HepG2 (cell line): ENCODE results near the gene MFSD6. TPM values are rescaled to one million over a fixed set of nuclear protein-coding genes. Genes with fewer than 3 reads are reported as not detected.

Experiments used
- CC2D1A ChIP-seq: sonication (generic); formaldehyde crosslinking; IDR thresholded peaks from 2 replicates; pipeline ENCODE4 v1.8.1; 2023; ENCODE audit warnings: mild to moderate bottlenecking, missing genetic modification reagents
- ERF ChIP-seq: IDR thresholded peaks from 2 replicates; pipeline ENCODE4 v1.6.1; 2018; ENCODE audit warnings: missing biosample characterization, missing genetic modification reagents
- GMEB2 ChIP-seq: IDR thresholded peaks from 2 replicates; pipeline ENCODE4 v1.6.1; 2016; ENCODE audit warnings: missing biosample characterization, missing genetic modification reagents, low read depth
- HHEX ChIP-seq: IDR thresholded peaks from 2 replicates; pipeline ENCODE4 v1.6.1; 2016; ENCODE audit warnings: control low read depth
- KAT8 ChIP-seq: IDR thresholded peaks from 2 replicates; pipeline ENCODE4 v1.6.1; 2016; ENCODE audit warnings: missing genetic modification reagents, missing compliant biosample characterization
- NAIF1 ChIP-seq: sonication (generic); formaldehyde crosslinking; IDR thresholded peaks from 2 replicates; pipeline ENCODE4 v1.5.0; 2020; ENCODE audit warnings: mild to moderate bottlenecking, missing genetic modification reagents, borderline replicate concordance
- NCOA5 ChIP-seq: sonication (generic); formaldehyde crosslinking; IDR thresholded peaks from 2 replicates; pipeline ENCODE4 v1.4.0; 2020; ENCODE audit warnings: missing genetic modification reagents
- NFIC ChIP-seq: IDR thresholded peaks from 2 replicates; pipeline ENCODE4 v1.6.1; 2012; ENCODE audit warnings: mild to moderate bottlenecking, low read length, inconsistent platforms
- SOX6 ChIP-seq, 2 experiments: fragments of 450-650 bp in 1 of 2; sonication (generic) in 1 of 2; formaldehyde crosslinking in 1 of 2; IDR thresholded peaks; 2 replicates each; pipeline versions ENCODE4 v1.4.0 to v1.6.1; 2017 to 2020; ENCODE audit warnings: antibody characterized with exemption in 1 of 2, mild to moderate bottlenecking in 1 of 2, missing genetic modification reagents in 1 of 2
- ZEB1 ChIP-seq: IDR thresholded peaks from 2 replicates; pipeline ENCODE4 v1.6.1; 2012; ENCODE audit warnings: mild to moderate bottlenecking, low read depth, inconsistent platforms; ENCODE audit not compliant: insufficient replicate concordance
- ZNF207 ChIP-seq: fragments of 450-650 bp; IDR thresholded peaks from 2 replicates; pipeline ENCODE4 v1.6.1; 2016; ENCODE audit warnings: antibody characterized with exemption, borderline replicate concordance
- ZNF274 ChIP-seq: sonication (generic); formaldehyde crosslinking; IDR thresholded peaks from 2 replicates; pipeline ENCODE4 v1.5.1; 2020; ENCODE audit warnings: mild to moderate bottlenecking, missing genetic modification reagents
- ZNF414 ChIP-seq: sonication (generic); formaldehyde crosslinking; IDR thresholded peaks from 2 replicates; pipeline ENCODE4 v1.5.0; 2020; ENCODE audit warnings: missing genetic modification reagents
- ZNF512B ChIP-seq: sonication (generic); formaldehyde crosslinking; IDR thresholded peaks from 2 replicates; pipeline ENCODE4 v1.5.1; 2020; ENCODE audit warnings: missing genetic modification reagents, mild to moderate bottlenecking, borderline replicate concordance
- ZNF816 ChIP-seq: sonication (generic); formaldehyde crosslinking; IDR thresholded peaks from 2 replicates; pipeline ENCODE4 v1.8.0; 2022; ENCODE audit warnings: missing genetic modification reagents, mild to moderate bottlenecking, borderline replicate concordance
- ZSCAN22 ChIP-seq: sonication (generic); formaldehyde crosslinking; IDR thresholded peaks from 2 replicates; pipeline ENCODE4 v1.4.0; 2020; ENCODE audit warnings: mild to moderate bottlenecking, missing genetic modification reagents
- polyA plus RNA-seq, 8 experiments: library from polyadenylated mRNA; depleted of rRNA in 3 of 8; stranded (reverse) in 7 of 8; unstranded in 1 of 8; fragments of >200 nt; fragmentation: Illumina TruSeq in 4 of 8; extraction: Trizol in 4 of 8; gene quantifications; 2 replicates each; pipeline versions ENCODE4 v1.2.1 to v1.2.3, GENCODE V29; 2011 to 2016; ENCODE audit warnings: low read depth in 4 of 8, missing spikeins in 1 of 8, mixed read lengths in 1 of 8; ENCODE audit not compliant: insufficient read depth in 1 of 8
- total RNA-seq, 5 experiments: library from RNA; depleted of rRNA; stranded (reverse); fragments of >200 nt; fragmentation: Illumina TruSeq; extraction: Trizol; gene quantifications; 2 replicates each; pipeline ENCODE4 v1.2.3, GENCODE V29; 2016; ENCODE audit warnings: low read depth in 1 of 5
- TF ChIP-seq, protein P1 (sequence below): sonication (generic); formaldehyde crosslinking; IDR thresholded peaks from 2 replicates; pipeline ENCODE4 v1.4.0; 2020; ENCODE audit warnings: mild to moderate bottlenecking, missing genetic modification reagents
- TF ChIP-seq, protein P2 (sequence below): sonication (generic); formaldehyde crosslinking; IDR thresholded peaks from 2 replicates; pipeline ENCODE4 v1.5.0; 2020; ENCODE audit warnings: missing genetic modification reagents
- TF ChIP-seq, protein P3 (sequence below), 2 experiments: IDR thresholded peaks; 2 replicates each; pipeline ENCODE4 v1.6.1; 2011 to 2012; ENCODE audit warnings: low read length in 2 of 2, borderline replicate concordance in 1 of 2, low read depth in 1 of 2, mild to moderate bottlenecking in 1 of 2, moderate library complexity in 1 of 2

MFSD6 gene
- total and polyA plus RNA-seq, 2 of the 13 experiments (the other 11 are each of a cell fraction or from before 2014, with no cell fraction given): 0.92 to 1.4 TPM

- TF ChIP-seq ZNF207: no peak
- TF ChIP-seq, protein P1, sequence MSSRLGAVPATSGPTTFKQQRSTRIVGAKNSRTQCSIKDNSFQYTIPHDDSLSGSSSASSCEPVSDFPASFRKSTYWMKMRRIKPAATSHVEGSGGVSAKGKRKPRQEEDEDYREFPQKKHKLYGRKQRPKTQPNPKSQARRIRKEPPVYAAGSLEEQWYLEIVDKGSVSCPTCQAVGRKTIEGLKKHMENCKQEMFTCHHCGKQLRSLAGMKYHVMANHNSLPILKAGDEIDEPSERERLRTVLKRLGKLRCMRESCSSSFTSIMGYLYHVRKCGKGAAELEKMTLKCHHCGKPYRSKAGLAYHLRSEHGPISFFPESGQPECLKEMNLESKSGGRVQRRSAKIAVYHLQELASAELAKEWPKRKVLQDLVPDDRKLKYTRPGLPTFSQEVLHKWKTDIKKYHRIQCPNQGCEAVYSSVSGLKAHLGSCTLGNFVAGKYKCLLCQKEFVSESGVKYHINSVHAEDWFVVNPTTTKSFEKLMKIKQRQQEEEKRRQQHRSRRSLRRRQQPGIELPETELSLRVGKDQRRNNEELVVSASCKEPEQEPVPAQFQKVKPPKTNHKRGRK (CRISPR knock-in tag): peak; percentile 65; the same call in 1 of the 2 replicates
- TF ChIP-seq NAIF1: no peak
- TF ChIP-seq ZNF816 (CRISPR knock-in tag): no peak
- no peak for TF ChIP-seq NCOA5 (CRISPR knock-in tag)
- TF ChIP-seq ERF: no peak
- TF ChIP-seq, protein P2, sequence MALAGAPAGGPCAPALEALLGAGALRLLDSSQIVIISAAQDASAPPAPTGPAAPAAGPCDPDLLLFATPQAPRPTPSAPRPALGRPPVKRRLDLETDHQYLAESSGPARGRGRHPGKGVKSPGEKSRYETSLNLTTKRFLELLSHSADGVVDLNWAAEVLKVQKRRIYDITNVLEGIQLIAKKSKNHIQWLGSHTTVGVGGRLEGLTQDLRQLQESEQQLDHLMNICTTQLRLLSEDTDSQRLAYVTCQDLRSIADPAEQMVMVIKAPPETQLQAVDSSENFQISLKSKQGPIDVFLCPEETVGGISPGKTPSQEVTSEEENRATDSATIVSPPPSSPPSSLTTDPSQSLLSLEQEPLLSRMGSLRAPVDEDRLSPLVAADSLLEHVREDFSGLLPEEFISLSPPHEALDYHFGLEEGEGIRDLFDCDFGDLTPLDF (CRISPR knock-in tag): no peak
- no peak for TF ChIP-seq GMEB2 (CRISPR knock-in tag)
- TF ChIP-seq ZNF274 (CRISPR knock-in tag): no peak
- TF ChIP-seq NFIC: no peak; the same call in 1 of the 2 replicates
- TF ChIP-seq, protein P3, sequence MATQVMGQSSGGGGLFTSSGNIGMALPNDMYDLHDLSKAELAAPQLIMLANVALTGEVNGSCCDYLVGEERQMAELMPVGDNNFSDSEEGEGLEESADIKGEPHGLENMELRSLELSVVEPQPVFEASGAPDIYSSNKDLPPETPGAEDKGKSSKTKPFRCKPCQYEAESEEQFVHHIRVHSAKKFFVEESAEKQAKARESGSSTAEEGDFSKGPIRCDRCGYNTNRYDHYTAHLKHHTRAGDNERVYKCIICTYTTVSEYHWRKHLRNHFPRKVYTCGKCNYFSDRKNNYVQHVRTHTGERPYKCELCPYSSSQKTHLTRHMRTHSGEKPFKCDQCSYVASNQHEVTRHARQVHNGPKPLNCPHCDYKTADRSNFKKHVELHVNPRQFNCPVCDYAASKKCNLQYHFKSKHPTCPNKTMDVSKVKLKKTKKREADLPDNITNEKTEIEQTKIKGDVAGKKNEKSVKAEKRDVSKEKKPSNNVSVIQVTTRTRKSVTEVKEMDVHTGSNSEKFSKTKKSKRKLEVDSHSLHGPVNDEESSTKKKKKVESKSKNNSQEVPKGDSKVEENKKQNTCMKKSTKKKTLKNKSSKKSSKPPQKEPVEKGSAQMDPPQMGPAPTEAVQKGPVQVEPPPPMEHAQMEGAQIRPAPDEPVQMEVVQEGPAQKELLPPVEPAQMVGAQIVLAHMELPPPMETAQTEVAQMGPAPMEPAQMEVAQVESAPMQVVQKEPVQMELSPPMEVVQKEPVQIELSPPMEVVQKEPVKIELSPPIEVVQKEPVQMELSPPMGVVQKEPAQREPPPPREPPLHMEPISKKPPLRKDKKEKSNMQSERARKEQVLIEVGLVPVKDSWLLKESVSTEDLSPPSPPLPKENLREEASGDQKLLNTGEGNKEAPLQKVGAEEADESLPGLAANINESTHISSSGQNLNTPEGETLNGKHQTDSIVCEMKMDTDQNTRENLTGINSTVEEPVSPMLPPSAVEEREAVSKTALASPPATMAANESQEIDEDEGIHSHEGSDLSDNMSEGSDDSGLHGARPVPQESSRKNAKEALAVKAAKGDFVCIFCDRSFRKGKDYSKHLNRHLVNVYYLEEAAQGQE (IDR thresholded peaks at IDR 0.05; ENCODE audit: borderline replicate concordance in 1 of 2, low read depth in 1 of 2, low read length in 2 of 2): no peak
- no peak for TF ChIP-seq SOX6 (IDR thresholded peaks at IDR 0.05)
- TF ChIP-seq SOX6 (CRISPR knock-in tag; IDR thresholded peaks at IDR 0.05): peak; percentile 63
- TF ChIP-seq ZEB1: peak; percentile 77
- no peak for TF ChIP-seq ZSCAN22 (CRISPR knock-in tag)
- TF ChIP-seq CC2D1A (CRISPR knock-in tag): no peak
- TF ChIP-seq ZNF512B (CRISPR knock-in tag): no peak
- TF ChIP-seq HHEX (CRISPR knock-in tag): no peak
- TF ChIP-seq ZNF414: no peak
- TF ChIP-seq KAT8 (CRISPR knock-in tag): peak; percentile 17; the same call in 1 of the 2 replicates
Observed at GRCh38 chr2:190533968-190534309, 125.8 kb downstream of the MFSD6 start (continued).
